NCI-H2029 (cell line): ENCODE measurements around the gene TLE7.

ENCODE experiments used
- DNase-seq: peaks from one replicate; lab custom pipeline; 2025; lab: John Stamatoyannopoulos, UW

Gene TLE7

GRCh38 chr16:71412270-71413160 is 29.3 kb downstream of the TLE7 start:
- peak; percentile 13 for DNase-seq

GRCh38 chr16:71410146-71410545 is 31.7 kb downstream of the TLE7 start:
- no peak for DNase-seq

- DNase-seq = no peak
Observed at GRCh38 chr16:71409011-71409775, 32.7 kb downstream of the TLE7 start.

- no peak for DNase-seq
Observed at GRCh38 chr16:71408536-71408935, 33.3 kb downstream of the TLE7 start.

- no peak for DNase-seq
Observed at GRCh38 chr16:71407731-71408130, 34.1 kb downstream of the TLE7 start.

- no peak for DNase-seq
Observed at GRCh38 chr16:71406724-71407123, 35.1 kb downstream of the TLE7 start.

GRCh38 chr16:71406316-71406715 is 35.5 kb downstream of the TLE7 start:
- DNase-seq = no peak

- no peak for DNase-seq
Observed at GRCh38 chr16:71404364-71404763, 37.5 kb downstream of the TLE7 start.

GRCh38 chr16:71402674-71403073 is 39.2 kb downstream of the TLE7 start:
- DNase-seq = no peak

GRCh38 chr16:71402007-71402406 is 39.8 kb downstream of the TLE7 start:
- DNase-seq = no peak

GRCh38 chr16:71399801-71400563 is 41.9 kb downstream of the TLE7 start:
- DNase-seq = no peak

- no peak for DNase-seq
Observed at GRCh38 chr16:71396594-71396993, 45.3 kb downstream of the TLE7 start.

GRCh38 chr16:71389330-71389729 is 52.5 kb downstream of the TLE7 start:
- no peak for DNase-seq

- DNase-seq = no peak
Observed at GRCh38 chr16:71387045-71387871, 54.6 kb downstream of the TLE7 start.

GRCh38 chr16:71384073-71384724 is 57.7 kb downstream of the TLE7 start:
- no peak for DNase-seq

GRCh38 chr16:71383054-71383773 is 58.6 kb downstream of the TLE7 start:
- no peak for DNase-seq

GRCh38 chr16:71380831-71381230 is 61.0 kb downstream of the TLE7 start:
- DNase-seq = no peak
